HepG2 (cell line): Measurements from ENCODE around the gene NKD1. TPM values are rescaled to one million over a fixed set of nuclear protein-coding genes. Genes with fewer than 3 reads are reported as not detected.

ENCODE experiments used
- FOXP1 ChIP-seq, 2 experiments: fragments of 450-650 bp in 1 of 2; IDR thresholded peaks; 2 replicates each; pipeline ENCODE4 v1.6.1; 2017 to 2018; ENCODE audit warnings: antibody characterized with exemption in 1 of 2
- HHEX ChIP-seq: IDR thresholded peaks from 2 replicates; pipeline ENCODE4 v1.6.1; 2016; ENCODE audit warnings: control low read depth
- RARG ChIP-seq: sonication (generic); formaldehyde crosslinking; IDR thresholded peaks from 2 replicates; pipeline ENCODE4 v1.4.0; 2020; ENCODE audit warnings: low read depth, mild to moderate bottlenecking, missing genetic modification reagents
- RXRA ChIP-seq: sonication (generic); formaldehyde crosslinking; IDR thresholded peaks from 2 replicates; pipeline ENCODE4 v1.5.1; 2020; ENCODE audit warnings: missing genetic modification reagents
- SSRP1 ChIP-seq: IDR thresholded peaks from 2 replicates; pipeline ENCODE4 v1.6.1; 2016; ENCODE audit warnings: control low read depth
- ZFP62 ChIP-seq: sonication (generic); formaldehyde crosslinking; IDR thresholded peaks from 2 replicates; pipeline ENCODE4 v1.4.0; 2020; ENCODE audit warnings: missing genetic modification reagents
- ZKSCAN1 ChIP-seq: fragments of 150-350 bp; IDR thresholded peaks from 2 replicates; pipeline ENCODE4 v1.6.1; 2014; ENCODE audit warnings: low read length
- ZNF207 ChIP-seq: fragments of 450-650 bp; IDR thresholded peaks from 2 replicates; pipeline ENCODE4 v1.6.1; 2016; ENCODE audit warnings: antibody characterized with exemption, borderline replicate concordance
- ZNF557 ChIP-seq: sonication (generic); formaldehyde crosslinking; IDR thresholded peaks from 2 replicates; pipeline ENCODE4 v1.4.0; 2020; ENCODE audit warnings: missing genetic modification reagents
- polyA plus RNA-seq, 8 experiments: library from polyadenylated mRNA; depleted of rRNA in 3 of 8; stranded (reverse) in 7 of 8; unstranded in 1 of 8; fragments of >200 nt; fragmentation: Illumina TruSeq in 4 of 8; extraction: Trizol in 4 of 8; gene quantifications; 2 replicates each; pipeline versions ENCODE4 v1.2.1 to v1.2.3, GENCODE V29; 2011 to 2016; ENCODE audit warnings: low read depth in 4 of 8, missing spikeins in 1 of 8, mixed read lengths in 1 of 8; ENCODE audit not compliant: insufficient read depth in 1 of 8
- total RNA-seq, 5 experiments: library from RNA; depleted of rRNA; stranded (reverse); fragments of >200 nt; fragmentation: Illumina TruSeq; extraction: Trizol; gene quantifications; 2 replicates each; pipeline ENCODE4 v1.2.3, GENCODE V29; 2016; ENCODE audit warnings: low read depth in 1 of 5
- TF ChIP-seq, protein P1 (sequence below): sonication (generic); formaldehyde crosslinking; IDR thresholded peaks from 2 replicates; pipeline ENCODE4 v1.9.0; 2021; ENCODE audit warnings: mild to moderate bottlenecking, missing genetic modification reagents
- TF ChIP-seq, protein P2 (sequence below): sonication (generic); formaldehyde crosslinking; IDR thresholded peaks from 2 replicates; pipeline ENCODE4 v1.5.0; 2020; ENCODE audit warnings: missing genetic modification reagents
- TF ChIP-seq, protein P3 (sequence below): fragments of 450-650 bp; IDR thresholded peaks from 2 replicates; pipeline ENCODE4 v1.6.1; 2017; ENCODE audit warnings: mild to moderate bottlenecking
- TF ChIP-seq, protein P4 (sequence below): sonication (generic); formaldehyde crosslinking; IDR thresholded peaks from 2 replicates; pipeline ENCODE4 v1.4.0; 2020; ENCODE audit warnings: missing genetic modification reagents, borderline replicate concordance

Gene NKD1
- total and polyA plus RNA-seq, 2 of the 13 experiments (the other 11 are each of a cell fraction or from before 2014, with no cell fraction given), result 70.4 to 121 TPM

DNA sequence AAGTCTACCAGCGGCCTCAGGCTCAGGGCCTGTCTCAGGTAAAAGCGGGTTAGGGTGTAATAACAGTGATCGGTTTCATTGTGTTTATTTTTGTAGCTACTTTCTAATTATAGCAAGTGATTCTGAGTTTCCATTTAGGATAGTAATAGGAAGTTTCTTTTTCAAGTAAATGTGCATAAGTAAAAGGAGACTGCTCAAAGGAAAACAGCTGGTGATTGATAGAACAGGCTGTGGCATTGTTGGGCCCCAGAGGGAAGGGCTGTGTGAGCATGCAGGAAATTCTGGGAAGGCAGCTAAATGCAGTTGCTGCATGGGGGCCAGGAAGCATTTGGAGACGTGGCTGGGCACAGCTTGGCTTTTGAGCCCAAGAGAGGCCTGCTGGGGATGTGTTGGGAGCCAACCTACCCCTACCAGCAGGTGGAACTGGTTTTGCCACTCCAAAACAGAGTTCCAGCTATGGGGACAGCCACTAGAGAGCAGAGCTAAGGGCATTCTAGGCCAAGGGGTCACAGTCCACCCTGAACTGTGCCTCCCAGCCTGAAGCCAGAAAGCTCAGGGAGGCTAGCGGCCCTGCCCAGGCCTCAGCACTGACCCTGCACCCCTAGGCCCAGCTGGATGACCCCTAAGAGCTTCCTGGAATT lies 120.3 kb downstream of the NKD1 start (continued):
- TF ChIP-seq, protein P1, sequence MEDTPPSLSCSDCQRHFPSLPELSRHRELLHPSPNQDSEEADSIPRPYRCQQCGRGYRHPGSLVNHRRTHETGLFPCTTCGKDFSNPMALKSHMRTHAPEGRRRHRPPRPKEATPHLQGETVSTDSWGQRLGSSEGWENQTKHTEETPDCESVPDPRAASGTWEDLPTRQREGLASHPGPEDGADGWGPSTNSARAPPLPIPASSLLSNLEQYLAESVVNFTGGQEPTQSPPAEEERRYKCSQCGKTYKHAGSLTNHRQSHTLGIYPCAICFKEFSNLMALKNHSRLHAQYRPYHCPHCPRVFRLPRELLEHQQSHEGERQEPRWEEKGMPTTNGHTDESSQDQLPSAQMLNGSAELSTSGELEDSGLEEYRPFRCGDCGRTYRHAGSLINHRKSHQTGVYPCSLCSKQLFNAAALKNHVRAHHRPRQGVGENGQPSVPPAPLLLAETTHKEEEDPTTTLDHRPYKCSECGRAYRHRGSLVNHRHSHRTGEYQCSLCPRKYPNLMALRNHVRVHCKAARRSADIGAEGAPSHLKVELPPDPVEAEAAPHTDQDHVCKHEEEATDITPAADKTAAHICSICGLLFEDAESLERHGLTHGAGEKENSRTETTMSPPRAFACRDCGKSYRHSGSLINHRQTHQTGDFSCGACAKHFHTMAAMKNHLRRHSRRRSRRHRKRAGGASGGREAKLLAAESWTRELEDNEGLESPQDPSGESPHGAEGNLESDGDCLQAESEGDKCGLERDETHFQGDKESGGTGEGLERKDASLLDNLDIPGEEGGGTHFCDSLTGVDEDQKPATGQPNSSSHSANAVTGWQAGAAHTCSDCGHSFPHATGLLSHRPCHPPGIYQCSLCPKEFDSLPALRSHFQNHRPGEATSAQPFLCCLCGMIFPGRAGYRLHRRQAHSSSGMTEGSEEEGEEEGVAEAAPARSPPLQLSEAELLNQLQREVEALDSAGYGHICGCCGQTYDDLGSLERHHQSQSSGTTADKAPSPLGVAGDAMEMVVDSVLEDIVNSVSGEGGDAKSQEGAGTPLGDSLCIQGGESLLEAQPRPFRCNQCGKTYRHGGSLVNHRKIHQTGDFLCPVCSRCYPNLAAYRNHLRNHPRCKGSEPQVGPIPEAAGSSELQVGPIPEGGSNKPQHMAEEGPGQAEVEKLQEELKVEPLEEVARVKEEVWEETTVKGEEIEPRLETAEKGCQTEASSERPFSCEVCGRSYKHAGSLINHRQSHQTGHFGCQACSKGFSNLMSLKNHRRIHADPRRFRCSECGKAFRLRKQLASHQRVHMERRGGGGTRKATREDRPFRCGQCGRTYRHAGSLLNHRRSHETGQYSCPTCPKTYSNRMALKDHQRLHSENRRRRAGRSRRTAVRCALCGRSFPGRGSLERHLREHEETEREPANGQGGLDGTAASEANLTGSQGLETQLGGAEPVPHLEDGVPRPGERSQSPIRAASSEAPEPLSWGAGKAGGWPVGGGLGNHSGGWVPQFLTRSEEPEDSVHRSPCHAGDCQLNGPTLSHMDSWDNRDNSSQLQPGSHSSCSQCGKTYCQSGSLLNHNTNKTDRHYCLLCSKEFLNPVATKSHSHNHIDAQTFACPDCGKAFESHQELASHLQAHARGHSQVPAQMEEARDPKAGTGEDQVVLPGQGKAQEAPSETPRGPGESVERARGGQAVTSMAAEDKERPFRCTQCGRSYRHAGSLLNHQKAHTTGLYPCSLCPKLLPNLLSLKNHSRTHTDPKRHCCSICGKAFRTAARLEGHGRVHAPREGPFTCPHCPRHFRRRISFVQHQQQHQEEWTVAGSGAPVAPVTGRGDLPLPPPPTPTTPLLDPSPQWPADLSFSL (CRISPR knock-in tag), result no peak
- TF ChIP-seq RARG (CRISPR knock-in tag), result no peak
- no peak for TF ChIP-seq SSRP1 (CRISPR knock-in tag)
- no peak for TF ChIP-seq ZNF207
- TF ChIP-seq FOXP1 (IDR thresholded peaks at IDR 0.05), result no peak
- TF ChIP-seq FOXP1 (CRISPR knock-in tag; IDR thresholded peaks at IDR 0.05), result no peak
- TF ChIP-seq ZFP62 (CRISPR knock-in tag), result no peak
- TF ChIP-seq, protein P2, sequence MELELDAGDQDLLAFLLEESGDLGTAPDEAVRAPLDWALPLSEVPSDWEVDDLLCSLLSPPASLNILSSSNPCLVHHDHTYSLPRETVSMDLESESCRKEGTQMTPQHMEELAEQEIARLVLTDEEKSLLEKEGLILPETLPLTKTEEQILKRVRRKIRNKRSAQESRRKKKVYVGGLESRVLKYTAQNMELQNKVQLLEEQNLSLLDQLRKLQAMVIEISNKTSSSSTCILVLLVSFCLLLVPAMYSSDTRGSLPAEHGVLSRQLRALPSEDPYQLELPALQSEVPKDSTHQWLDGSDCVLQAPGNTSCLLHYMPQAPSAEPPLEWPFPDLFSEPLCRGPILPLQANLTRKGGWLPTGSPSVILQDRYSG (CRISPR knock-in tag), result no peak
- TF ChIP-seq ZKSCAN1, result no peak
- TF ChIP-seq, protein P3, sequence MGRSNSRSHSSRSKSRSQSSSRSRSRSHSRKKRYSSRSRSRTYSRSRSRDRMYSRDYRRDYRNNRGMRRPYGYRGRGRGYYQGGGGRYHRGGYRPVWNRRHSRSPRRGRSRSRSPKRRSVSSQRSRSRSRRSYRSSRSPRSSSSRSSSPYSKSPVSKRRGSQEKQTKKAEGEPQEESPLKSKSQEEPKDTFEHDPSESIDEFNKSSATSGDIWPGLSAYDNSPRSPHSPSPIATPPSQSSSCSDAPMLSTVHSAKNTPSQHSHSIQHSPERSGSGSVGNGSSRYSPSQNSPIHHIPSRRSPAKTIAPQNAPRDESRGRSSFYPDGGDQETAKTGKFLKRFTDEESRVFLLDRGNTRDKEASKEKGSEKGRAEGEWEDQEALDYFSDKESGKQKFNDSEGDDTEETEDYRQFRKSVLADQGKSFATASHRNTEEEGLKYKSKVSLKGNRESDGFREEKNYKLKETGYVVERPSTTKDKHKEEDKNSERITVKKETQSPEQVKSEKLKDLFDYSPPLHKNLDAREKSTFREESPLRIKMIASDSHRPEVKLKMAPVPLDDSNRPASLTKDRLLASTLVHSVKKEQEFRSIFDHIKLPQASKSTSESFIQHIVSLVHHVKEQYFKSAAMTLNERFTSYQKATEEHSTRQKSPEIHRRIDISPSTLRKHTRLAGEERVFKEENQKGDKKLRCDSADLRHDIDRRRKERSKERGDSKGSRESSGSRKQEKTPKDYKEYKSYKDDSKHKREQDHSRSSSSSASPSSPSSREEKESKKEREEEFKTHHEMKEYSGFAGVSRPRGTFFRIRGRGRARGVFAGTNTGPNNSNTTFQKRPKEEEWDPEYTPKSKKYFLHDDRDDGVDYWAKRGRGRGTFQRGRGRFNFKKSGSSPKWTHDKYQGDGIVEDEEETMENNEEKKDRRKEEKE, result no peak
- no peak for TF ChIP-seq ZNF557 (CRISPR knock-in tag)
- TF ChIP-seq, protein P4, sequence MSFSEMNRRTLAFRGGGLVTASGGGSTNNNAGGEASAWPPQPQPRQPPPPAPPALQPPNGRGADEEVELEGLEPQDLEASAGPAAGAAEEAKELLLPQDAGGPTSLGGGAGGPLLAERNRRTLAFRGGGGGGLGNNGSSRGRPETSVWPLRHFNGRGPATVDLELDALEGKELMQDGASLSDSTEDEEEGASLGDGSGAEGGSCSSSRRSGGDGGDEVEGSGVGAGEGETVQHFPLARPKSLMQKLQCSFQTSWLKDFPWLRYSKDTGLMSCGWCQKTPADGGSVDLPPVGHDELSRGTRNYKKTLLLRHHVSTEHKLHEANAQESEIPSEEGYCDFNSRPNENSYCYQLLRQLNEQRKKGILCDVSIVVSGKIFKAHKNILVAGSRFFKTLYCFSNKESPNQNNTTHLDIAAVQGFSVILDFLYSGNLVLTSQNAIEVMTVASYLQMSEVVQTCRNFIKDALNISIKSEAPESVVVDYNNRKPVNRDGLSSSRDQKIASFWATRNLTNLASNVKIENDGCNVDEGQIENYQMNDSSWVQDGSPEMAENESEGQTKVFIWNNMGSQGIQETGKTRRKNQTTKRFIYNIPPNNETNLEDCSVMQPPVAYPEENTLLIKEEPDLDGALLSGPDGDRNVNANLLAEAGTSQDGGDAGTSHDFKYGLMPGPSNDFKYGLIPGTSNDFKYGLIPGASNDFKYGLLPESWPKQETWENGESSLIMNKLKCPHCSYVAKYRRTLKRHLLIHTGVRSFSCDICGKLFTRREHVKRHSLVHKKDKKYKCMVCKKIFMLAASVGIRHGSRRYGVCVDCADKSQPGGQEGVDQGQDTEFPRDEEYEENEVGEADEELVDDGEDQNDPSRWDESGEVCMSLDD (CRISPR knock-in tag), result no peak
- TF ChIP-seq HHEX (CRISPR knock-in tag), result no peak
- TF ChIP-seq RXRA, result peak; percentile 98
